SU-DHL-6 (cell line): ENCODE data around the gene LAMC3.

Experiments used
- H2AFZ ChIP-seq: fragments of 200-600 bp; sonication (generic); 2 replicates; pipeline ENCODE4 v1.6.1; 2014; ENCODE audit warnings: low read depth, mild to moderate bottlenecking, moderate library complexity, mixed read lengths, antibody characterized with exemption, low read length; ENCODE audit not compliant: severe bottlenecking
- H3F3A ChIP-seq: fragments of 200-600 bp; shearing (Covaris generic); 2 replicates; pipeline ENCODE4 v1.6.0; 2016; ENCODE audit warnings: antibody characterized with exemption, mild to moderate bottlenecking; ENCODE audit not compliant: insufficient read depth
- H3K27ac ChIP-seq: fragments of 200-600 bp; sonication (generic); 2 replicates; pipeline ENCODE4 v1.5.1; 2016; ENCODE audit warnings: low read depth, mild to moderate bottlenecking, low read length, moderate library complexity, mixed read lengths
- H3K27me3 ChIP-seq: fragments of 200-600 bp; sonication (generic), shearing (Covaris generic); 2 replicates; pipeline ENCODE4 v1.6.0; 2014; ENCODE audit warnings: mild to moderate bottlenecking, low read length
- H3K36me3 ChIP-seq: fragments of 200-600 bp; sonication (generic); 2 replicates; pipeline ENCODE4 v1.6.1; 2014; ENCODE audit warnings: mild to moderate bottlenecking, low read length, mixed read lengths
- H3K4me2 ChIP-seq: fragments of 300-600, 200-600 bp; shearing (Covaris generic), sonication (generic); 2 replicates; pipeline ENCODE4 v1.6.0; 2014; ENCODE audit warnings: low read length, low read depth, mild to moderate bottlenecking; ENCODE audit not compliant: poor library complexity, severe bottlenecking
- H3K4me3 ChIP-seq: fragments of 200-600 bp; sonication (generic); 2 replicates; pipeline ENCODE4 v1.5.1; 2014; ENCODE audit warnings: antibody characterized with exemption, low read length, mild to moderate bottlenecking, mixed read lengths; ENCODE audit not compliant: insufficient read depth, poor library complexity, severe bottlenecking
- H3K79me2 ChIP-seq: fragments of 200-600 bp; sonication (generic); 2 replicates; pipeline ENCODE4 v1.6.1; 2014; ENCODE audit warnings: mild to moderate bottlenecking, low read length, moderate library complexity; ENCODE audit not compliant: insufficient read depth
- H3K9ac ChIP-seq: fragments of 200-600 bp; sonication (generic); 2 replicates; pipeline ENCODE4 v1.7.0; 2014; ENCODE audit warnings: mild to moderate bottlenecking, low read length
- H3K9me2 ChIP-seq: fragments of 200-600 bp; sonication (generic); replicated peaks from 2 replicates; pipeline ENCODE4 v1.6.1; 2014; ENCODE audit warnings: low read length; ENCODE audit not compliant: insufficient read depth
- H3K9me3 ChIP-seq: fragments of 200-600 bp; sonication (generic); 2 replicates; pipeline ENCODE4 v1.6.1; 2014; ENCODE audit warnings: low read length, mixed read lengths; ENCODE audit not compliant: insufficient read depth
- H4K20me1 ChIP-seq: fragments of 200-600 bp; sonication (generic); 2 replicates; pipeline ENCODE4 v1.6.1; 2014; ENCODE audit warnings: low read depth, mild to moderate bottlenecking, antibody characterized with exemption, low read length, moderate library complexity, mixed read lengths
- EZH2phosphoT487 ChIP-seq: fragments of 200-600 bp; sonication (generic), shearing (Covaris generic); conservative IDR thresholded peaks from 2 replicates; pipeline ENCODE4 v1.6.1; 2018; ENCODE audit warnings: mild to moderate bottlenecking, antibody characterized with exemption, low read length, moderate library complexity, mixed read lengths
- TF ChIP-seq, protein P1 (sequence below): fragments of 200-600 bp; sonication (generic); IDR thresholded peaks from one replicate; pipeline ENCODE4 v1.5.1; 2017; ENCODE audit warnings: antibody characterized with exemption, mild to moderate bottlenecking, low read length, moderate library complexity; ENCODE audit not compliant: insufficient read depth, poor library complexity, severe bottlenecking

The LAMC3 gene

DNA sequence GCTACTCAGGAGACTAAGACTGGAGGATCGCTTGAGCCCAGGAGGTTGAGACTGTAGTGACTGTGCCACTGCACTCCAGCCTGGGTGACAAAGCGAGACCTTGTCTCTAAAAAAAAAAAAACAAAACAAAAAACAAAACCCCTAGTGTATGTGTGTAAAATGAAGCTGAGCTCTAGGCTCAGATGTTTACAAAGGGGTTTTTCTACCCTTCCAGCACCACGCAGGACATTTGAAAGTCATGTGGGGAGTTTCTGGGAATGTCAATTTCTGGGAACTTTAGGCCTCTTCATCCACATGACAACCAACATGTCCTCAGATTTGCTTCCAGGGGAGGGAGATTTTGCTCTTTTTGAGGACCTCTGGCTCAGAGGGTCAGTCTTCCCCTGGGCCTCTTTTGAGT is 44.9 kb downstream of the LAMC3 start:
- Histone ChIP-seq H3K9me3 (no peaks in the 10 kb centered on the region), H3K27me3 (no peaks in the 10 kb centered on the region), H3K27ac (no peak overlapping the region), H2AFZ (no peak overlapping the region), H3F3A (no peaks in the 10 kb centered on the region), H3K36me3 (no peaks in the 10 kb centered on the region), H3K4me2 (no peak overlapping the region), H3K9me2 (no peaks in the 10 kb centered on the region), H3K79me2 (no peaks in the 10 kb centered on the region), H4K20me1 (no peaks in the 10 kb centered on the region), H3K4me3 (no peak overlapping the region), H3K9ac (no peak overlapping the region)
- TF ChIP-seq, protein P1, sequence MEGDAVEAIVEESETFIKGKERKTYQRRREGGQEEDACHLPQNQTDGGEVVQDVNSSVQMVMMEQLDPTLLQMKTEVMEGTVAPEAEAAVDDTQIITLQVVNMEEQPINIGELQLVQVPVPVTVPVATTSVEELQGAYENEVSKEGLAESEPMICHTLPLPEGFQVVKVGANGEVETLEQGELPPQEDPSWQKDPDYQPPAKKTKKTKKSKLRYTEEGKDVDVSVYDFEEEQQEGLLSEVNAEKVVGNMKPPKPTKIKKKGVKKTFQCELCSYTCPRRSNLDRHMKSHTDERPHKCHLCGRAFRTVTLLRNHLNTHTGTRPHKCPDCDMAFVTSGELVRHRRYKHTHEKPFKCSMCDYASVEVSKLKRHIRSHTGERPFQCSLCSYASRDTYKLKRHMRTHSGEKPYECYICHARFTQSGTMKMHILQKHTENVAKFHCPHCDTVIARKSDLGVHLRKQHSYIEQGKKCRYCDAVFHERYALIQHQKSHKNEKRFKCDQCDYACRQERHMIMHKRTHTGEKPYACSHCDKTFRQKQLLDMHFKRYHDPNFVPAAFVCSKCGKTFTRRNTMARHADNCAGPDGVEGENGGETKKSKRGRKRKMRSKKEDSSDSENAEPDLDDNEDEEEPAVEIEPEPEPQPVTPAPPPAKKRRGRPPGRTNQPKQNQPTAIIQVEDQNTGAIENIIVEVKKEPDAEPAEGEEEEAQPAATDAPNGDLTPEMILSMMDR: no peak
- no peak for TF ChIP-seq EZH2phosphoT487

DNA sequence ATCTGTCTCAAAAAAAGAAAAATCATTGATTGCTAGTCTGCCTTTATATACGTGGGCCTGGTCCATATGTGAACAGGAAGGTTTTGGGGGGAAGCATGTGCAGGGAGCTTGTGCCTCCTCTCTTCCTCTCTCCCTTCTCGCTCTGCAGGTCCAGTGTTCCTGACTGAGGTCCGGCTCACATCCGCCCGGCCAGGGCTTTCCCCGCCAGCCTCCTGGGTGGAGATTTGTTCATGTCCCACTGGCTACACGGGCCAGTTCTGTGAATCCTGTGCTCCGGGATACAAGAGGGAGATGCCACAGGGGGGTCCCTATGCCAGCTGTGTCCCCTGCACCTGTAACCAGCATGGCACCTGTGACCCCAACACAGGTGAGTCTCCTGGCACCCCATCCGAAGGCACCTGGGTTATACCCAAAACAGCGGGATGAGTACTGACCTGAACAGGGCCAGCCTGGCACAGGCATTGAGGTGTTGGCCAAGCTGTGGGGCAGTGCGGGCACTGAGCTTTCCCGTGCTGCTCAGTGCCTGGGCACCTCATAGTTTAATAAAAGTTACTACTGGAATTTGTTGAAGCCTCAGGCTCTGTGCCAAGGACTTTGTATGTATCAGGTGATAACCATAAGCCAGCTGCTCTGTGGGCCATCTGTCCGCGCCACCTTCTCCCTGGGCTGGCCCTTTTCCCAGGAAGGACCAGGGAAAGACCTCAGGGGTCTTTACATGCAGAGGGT is 48.0 kb downstream of the LAMC3 start:
- Histone ChIP-seq H3K9ac (no peak overlapping the region), H3K27me3 (no peaks in the 10 kb centered on the region), H3K9me2 (no peaks in the 10 kb centered on the region), H3K36me3 (no peaks in the 10 kb centered on the region), H3K79me2 (no peaks in the 10 kb centered on the region), H2AFZ (no peak overlapping the region), H3K27ac (no peak overlapping the region), H3K4me3 (no peak overlapping the region), H4K20me1 (no peaks in the 10 kb centered on the region), H3F3A (no peaks in the 10 kb centered on the region), H3K9me3 (no peaks in the 10 kb centered on the region), H3K4me2 (no peak overlapping the region)
- no peak for TF ChIP-seq EZH2phosphoT487
- TF ChIP-seq, protein P1: no peak

DNA sequence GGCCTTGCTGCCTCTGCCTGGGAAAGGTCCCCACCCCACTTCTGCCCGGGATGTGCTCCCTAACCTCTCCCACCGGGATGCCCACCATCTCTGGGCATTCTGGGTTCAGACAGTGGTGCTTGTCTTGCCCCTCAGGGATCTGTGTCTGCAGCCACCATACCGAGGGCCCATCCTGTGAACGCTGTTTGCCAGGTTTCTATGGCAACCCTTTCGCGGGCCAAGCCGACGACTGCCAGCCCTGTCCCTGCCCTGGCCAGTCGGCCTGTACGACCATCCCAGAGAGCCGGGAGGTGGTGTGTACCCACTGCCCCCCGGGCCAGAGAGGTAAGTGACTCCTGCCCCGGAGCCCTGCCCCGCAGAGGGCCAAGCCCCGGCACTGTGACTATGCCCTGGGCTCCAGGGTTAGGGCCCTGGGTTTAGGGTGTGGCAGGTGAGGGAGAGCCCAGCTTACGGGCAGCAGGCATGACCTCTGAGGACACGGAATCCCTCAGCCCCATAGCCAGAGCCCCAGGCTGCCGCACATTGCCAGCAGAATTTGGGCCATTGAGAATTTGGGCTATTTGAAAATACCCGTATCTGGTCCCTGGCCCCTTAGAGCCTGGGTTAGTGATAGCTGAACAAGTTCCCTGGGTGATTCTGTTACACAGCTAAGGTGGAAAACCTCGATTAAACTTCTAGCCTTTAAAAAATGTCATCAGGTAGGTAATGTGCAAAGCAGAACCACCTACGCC is 52.1 kb downstream of the LAMC3 start:
- TF ChIP-seq, protein P1: no peak
- TF ChIP-seq EZH2phosphoT487: no peak
- H3K9ac ChIP-seq: no peak overlapping the region
- no peak overlapping the region for H3K4me3 ChIP-seq
- no peaks in the 10 kb centered on the region for H3K27me3 ChIP-seq
- no peak overlapping the region for H2AFZ ChIP-seq
- H3K27ac ChIP-seq: no peak overlapping the region
- no peaks in the 10 kb centered on the region for H3F3A ChIP-seq
- H4K20me1 ChIP-seq: no peaks in the 10 kb centered on the region
- no peaks in the 10 kb centered on the region for H3K9me2 ChIP-seq
- no peaks in the 10 kb centered on the region for H3K36me3 ChIP-seq
- H3K4me2 ChIP-seq: no peak overlapping the region
- no peaks in the 10 kb centered on the region for H3K9me3 ChIP-seq
- no peaks in the 10 kb centered on the region for H3K79me2 ChIP-seq
